Nephron progenitor cell (in vitro differentiated cells): ENCODE data around the gene TRIM44.
"Not testable (repeated sequence)": the region's sequence is repeated elsewhere in the genome, so short reads cannot be mapped to it uniquely, and the experiment has no call there.

ENCODE experiments used
- DNase-seq: peaks from one replicate; pipeline ENCODE4 v3.0.0; 2021
- H3K27ac Mint-ChIP-seq: 2 replicates; pipeline ENCODE4 v1.8.0; 2021; ENCODE audit warnings: mild to moderate bottlenecking, moderate library complexity, mixed read lengths
- H3K27me3 Mint-ChIP-seq: 2 replicates; pipeline ENCODE4 v1.8.0; 2021; ENCODE audit warnings: mild to moderate bottlenecking, low read depth, mixed read lengths; ENCODE audit not compliant: poor library complexity
- H3K36me3 Mint-ChIP-seq: 2 replicates; pipeline ENCODE4 v1.8.0; 2021; ENCODE audit warnings: low read depth, mixed read lengths
- H3K4me1 Mint-ChIP-seq: 2 replicates; pipeline ENCODE4 v1.8.0; 2021; ENCODE audit warnings: mixed read lengths
- H3K4me3 Mint-ChIP-seq: 2 replicates; pipeline ENCODE4 v1.8.0; 2021; ENCODE audit warnings: mild to moderate bottlenecking, moderate library complexity, mixed read lengths
- H3K9me3 Mint-ChIP-seq: 2 replicates; pipeline ENCODE4 v1.8.0; 2021; ENCODE audit warnings: mild to moderate bottlenecking, moderate library complexity, mixed read lengths
- TF ChIP-seq, protein P1 (sequence below): fragments of 200-600 bp; sonication (generic); IDR thresholded peaks from 2 replicates; pipeline ENCODE4 v1.5.0; 2021; ENCODE audit warnings: antibody characterized with exemption

TRIM44 gene

DNA sequence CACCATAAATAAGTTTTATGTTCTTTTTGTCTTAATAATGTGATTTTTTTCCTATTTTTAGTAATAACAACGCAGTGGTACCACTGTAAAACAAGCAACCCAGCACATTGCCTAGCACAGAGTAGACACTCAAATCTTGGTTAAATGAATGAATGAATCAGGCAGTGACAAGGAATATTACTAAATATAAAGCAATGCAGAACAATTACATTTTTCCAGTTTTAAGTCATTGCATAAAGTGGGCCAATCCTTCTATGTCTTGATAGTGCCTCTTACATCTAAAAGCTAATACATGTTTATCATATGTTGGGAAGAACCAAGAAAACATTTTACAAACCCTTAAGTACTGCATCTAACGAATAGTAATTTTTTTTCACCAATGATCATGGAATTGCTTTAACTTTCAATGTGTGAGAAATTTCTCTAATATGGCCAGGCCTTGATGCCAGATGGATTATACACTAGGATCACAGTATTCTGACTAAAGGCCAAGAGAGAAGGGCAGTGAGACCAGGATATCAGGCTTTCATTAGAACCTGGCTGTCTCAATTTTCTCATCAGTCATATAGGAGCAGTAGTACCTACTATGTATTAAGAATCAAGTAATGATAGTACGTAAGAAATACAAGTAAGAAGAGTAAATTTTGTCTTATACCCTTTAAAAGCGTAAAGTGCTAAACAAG lies 88.5 kb downstream of the TRIM44 start:
- Mint-ChIP-seq H3K4me1 (no peaks in the 10 kb centered on the region), H3K36me3 (peaks cover 5% of the 10 kb centered on the region), H3K4me3 (no peak overlapping the region)

DNA sequence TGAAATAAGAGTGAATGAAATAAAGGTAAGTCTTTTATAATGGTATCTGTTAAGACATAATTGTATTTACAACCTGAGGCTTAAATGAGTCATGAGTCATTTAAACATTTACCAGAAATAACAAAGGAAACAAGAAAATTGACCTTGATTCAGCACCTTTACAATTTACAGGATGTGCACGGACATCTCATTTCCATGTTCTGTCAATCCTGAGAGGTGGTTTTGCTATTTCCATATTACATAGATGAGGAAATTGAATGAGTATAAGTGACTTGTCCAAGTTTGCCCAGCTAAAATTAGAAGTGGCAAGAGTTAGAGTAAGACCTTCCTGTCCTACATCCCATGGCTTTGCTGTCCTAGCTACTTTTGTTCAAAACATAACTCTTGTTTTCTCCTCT lies 89.1 kb downstream of the TRIM44 start:
- TF ChIP-seq, protein P1, sequence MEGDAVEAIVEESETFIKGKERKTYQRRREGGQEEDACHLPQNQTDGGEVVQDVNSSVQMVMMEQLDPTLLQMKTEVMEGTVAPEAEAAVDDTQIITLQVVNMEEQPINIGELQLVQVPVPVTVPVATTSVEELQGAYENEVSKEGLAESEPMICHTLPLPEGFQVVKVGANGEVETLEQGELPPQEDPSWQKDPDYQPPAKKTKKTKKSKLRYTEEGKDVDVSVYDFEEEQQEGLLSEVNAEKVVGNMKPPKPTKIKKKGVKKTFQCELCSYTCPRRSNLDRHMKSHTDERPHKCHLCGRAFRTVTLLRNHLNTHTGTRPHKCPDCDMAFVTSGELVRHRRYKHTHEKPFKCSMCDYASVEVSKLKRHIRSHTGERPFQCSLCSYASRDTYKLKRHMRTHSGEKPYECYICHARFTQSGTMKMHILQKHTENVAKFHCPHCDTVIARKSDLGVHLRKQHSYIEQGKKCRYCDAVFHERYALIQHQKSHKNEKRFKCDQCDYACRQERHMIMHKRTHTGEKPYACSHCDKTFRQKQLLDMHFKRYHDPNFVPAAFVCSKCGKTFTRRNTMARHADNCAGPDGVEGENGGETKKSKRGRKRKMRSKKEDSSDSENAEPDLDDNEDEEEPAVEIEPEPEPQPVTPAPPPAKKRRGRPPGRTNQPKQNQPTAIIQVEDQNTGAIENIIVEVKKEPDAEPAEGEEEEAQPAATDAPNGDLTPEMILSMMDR: no peak
- Mint-ChIP-seq H3K4me1 (no peaks in the 10 kb centered on the region), H3K4me3 (no peak overlapping the region), H3K27ac (peak overlapping the region; percentile 9), H3K36me3 (peaks cover 9% of the 10 kb centered on the region), H3K27me3 (peaks cover 6% of the 10 kb centered on the region), H3K9me3 (peaks cover 16% of the 10 kb centered on the region)
- DNase-seq: no peak

More for the DNA sequence above, 88.5 kb downstream of the TRIM44 start:
- peaks cover 11% of the 10 kb centered on the region for H3K9me3 Mint-ChIP-seq
- no peak for DNase-seq
- TF ChIP-seq, protein P1: no peak
- H3K27ac Mint-ChIP-seq: peak overlapping the region; percentile 9
- peaks cover 6% of the 10 kb centered on the region for H3K27me3 Mint-ChIP-seq

DNA sequence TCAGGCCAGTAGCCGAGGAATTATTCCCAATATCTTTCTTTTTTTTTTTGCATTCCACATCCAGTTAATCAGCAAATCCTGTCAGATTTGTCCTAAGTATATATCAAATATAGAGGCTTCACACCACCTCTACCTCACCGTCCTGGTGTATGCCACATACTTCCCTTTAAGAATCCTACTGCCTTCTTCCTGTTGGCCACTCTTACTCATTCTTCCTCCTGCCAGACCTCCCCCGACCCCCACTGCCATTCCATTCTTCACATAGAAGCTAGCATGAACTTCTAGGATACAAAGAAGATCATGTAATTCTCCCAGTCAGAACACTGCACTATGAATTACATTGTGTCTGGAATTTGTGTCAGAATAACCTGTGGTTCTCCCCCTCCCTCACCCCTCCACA lies 89.5 kb downstream of the TRIM44 start:
- Mint-ChIP-seq H3K27ac (no peak overlapping the region), H3K36me3 (peaks cover 14% of the 10 kb centered on the region), H3K4me1 (no peaks in the 10 kb centered on the region), H3K27me3 (peaks cover 4% of the 10 kb centered on the region), H3K4me3 (no peak overlapping the region), H3K9me3 (peaks cover 21% of the 10 kb centered on the region)
- no peak for DNase-seq
- TF ChIP-seq, protein P1: no peak

DNA sequence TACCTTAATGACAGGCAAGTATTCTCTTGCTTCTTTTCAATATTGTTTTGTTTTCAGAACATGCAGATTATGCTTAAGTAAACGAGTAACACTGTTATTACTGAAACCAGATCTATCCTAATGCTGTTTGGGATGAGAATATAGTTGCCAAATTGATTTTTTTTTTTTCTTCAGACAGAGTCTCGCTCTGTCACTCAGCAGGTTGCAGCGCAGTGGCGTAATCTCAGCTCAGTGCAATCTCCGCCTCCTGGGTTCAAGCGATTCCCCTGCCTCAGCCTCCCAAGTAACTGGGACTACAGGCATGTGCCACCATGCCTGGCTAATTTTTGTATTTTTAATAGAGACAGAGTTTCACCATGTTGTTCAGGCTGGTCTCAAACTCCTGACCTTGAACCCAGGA lies 91.0 kb downstream of the TRIM44 start:
- H3K27me3 Mint-ChIP-seq, H3K4me3 Mint-ChIP-seq: not testable (repeated sequence)

DNA sequence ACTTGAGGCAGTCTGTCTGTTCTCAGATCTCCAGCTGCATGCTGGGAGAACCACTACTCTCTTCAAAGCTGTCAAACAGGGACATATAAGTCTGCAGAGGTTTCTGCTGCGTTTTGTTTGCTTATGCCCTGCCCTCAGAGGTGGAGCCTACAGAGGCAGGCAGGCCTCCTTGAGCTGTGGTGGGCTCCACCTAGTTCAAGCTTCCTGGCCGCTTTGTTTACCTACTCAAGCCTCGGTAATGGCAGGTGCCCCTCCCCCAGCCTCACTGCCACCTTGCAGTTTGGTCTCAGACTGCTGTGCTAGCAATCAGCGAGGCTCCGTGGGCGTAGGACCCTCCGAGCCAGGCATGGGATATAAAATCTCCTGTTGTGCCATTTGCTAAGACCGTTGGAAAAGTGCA lies 97.4 kb downstream of the TRIM44 start:
- Mint-ChIP-seq H3K4me1 (peaks cover 14% of the 10 kb centered on the region), H3K36me3 (peaks cover 55% of the 10 kb centered on the region), H3K9me3 (peaks cover 37% of the 10 kb centered on the region)
- peak; percentile 4 for DNase-seq
- not testable (repeated sequence) for H3K4me3 Mint-ChIP-seq, H3K27me3 Mint-ChIP-seq, H3K27ac Mint-ChIP-seq

More for the DNA sequence above, 91.0 kb downstream of the TRIM44 start:
- DNase-seq, H3K27ac Mint-ChIP-seq, H3K4me1 Mint-ChIP-seq: not testable (repeated sequence)
- Mint-ChIP-seq H3K9me3 (peaks cover 35% of the 10 kb centered on the region), H3K36me3 (peaks cover 27% of the 10 kb centered on the region)

DNA sequence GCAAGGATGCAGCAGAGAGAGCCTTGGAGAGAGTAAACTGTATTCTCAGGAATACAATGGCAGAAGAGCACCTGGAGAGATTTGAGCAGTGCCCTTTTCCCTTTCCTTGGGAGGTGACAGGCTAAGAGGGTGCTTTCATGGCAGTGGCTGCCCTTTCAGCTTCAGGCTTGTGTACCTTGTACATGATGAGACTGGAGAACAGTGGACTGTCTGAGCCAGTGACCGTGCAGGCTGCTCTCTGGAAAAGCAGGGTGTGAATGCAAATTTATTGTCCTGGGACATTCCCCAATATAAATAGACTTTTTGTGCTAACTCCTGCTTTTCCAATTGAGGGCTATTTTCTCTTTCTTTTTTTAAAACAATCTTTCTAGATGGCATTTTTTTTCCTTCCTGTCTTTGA lies 99.3 kb downstream of the TRIM44 start:
- peaks cover 26% of the 10 kb centered on the region for H3K9me3 Mint-ChIP-seq
- TF ChIP-seq, protein P1: no peak

DNA sequence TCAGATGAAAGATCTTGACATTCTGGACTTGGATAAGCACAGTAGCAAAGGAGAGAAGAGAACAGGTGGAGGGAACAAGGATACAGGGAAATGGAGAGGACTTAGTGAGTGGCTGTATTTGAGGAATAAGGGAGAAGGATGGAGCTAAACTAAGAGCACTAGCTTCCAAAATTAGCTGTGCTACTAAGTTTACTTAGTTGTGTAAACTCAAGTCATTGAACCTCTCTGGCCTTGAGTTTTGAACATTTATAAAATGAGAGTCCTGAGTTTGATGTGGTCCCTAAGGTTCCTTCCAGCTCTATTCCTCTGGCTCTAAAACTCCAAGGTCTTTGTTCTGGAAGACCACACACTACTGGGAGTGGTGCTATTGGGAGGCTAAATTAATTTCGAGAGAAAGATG lies 100.7 kb downstream of the TRIM44 start:
- Mint-ChIP-seq H3K27me3 (no peaks in the 10 kb centered on the region), H3K4me3 (no peak overlapping the region), H3K9me3 (peaks cover 12% of the 10 kb centered on the region), H3K4me1 (peaks cover 14% of the 10 kb centered on the region), H3K27ac (peak overlapping the region; percentile 17), H3K36me3 (peaks cover 37% of the 10 kb centered on the region)
- TF ChIP-seq, protein P1: no peak
- DNase-seq: no peak

More for the DNA sequence above, 99.3 kb downstream of the TRIM44 start:
- DNase-seq: no peak
- Mint-ChIP-seq H3K27me3 (no peaks in the 10 kb centered on the region), H3K4me1 (peaks cover 14% of the 10 kb centered on the region), H3K36me3 (peaks cover 47% of the 10 kb centered on the region), H3K27ac (no peak overlapping the region), H3K4me3 (no peak overlapping the region)
